ENCODE data around the gene FYCO1.

Gene FYCO1

DNA sequence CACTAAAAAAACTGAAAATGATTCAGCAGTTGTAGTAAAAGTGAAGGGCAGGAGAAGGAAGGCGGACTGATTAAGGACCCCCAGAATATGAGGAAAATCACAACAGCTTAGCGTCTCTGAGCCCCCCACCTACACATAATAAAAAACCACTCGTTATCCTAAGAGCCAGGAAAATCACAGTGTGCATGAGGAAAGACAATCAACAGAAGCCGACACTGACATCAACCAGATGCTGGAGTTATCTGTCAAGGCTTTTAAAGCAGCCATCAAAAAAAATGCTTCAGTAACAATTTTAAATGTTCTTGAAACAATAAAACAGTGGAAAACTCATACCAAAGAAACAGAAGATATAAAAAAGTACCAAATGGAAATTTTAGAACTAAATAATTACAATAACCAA lies 62.0 kb downstream of the FYCO1 start:
- DNase-seq (ENCODE audit: low read depth, low spot score) = no peak
- in situ Hi-C loops (cut with HindIII; ENCODE audit: low sequenced_read_pairs) = no loop called here
- TF ChIP-seq, protein P1, sequence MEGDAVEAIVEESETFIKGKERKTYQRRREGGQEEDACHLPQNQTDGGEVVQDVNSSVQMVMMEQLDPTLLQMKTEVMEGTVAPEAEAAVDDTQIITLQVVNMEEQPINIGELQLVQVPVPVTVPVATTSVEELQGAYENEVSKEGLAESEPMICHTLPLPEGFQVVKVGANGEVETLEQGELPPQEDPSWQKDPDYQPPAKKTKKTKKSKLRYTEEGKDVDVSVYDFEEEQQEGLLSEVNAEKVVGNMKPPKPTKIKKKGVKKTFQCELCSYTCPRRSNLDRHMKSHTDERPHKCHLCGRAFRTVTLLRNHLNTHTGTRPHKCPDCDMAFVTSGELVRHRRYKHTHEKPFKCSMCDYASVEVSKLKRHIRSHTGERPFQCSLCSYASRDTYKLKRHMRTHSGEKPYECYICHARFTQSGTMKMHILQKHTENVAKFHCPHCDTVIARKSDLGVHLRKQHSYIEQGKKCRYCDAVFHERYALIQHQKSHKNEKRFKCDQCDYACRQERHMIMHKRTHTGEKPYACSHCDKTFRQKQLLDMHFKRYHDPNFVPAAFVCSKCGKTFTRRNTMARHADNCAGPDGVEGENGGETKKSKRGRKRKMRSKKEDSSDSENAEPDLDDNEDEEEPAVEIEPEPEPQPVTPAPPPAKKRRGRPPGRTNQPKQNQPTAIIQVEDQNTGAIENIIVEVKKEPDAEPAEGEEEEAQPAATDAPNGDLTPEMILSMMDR (IDR thresholded peaks at IDR 0.05; ENCODE audit: low read depth, low read length) = no peak
- no peak overlapping the region for H3K4me3 ChIP-seq (ENCODE audit: low read depth, low read length)

GRCh38 chr3:45932112-45932511 lies 63.5 kb downstream of the FYCO1 start:
- in situ Hi-C loops (cut with HindIII; ENCODE audit: low sequenced_read_pairs) = no loop called here
- TF ChIP-seq, protein P1 (IDR thresholded peaks at IDR 0.05; ENCODE audit: low read depth, low read length) = no peak
- H3K4me3 ChIP-seq (ENCODE audit: low read depth, low read length) = no peak overlapping the region
- DNase-seq (ENCODE audit: low read depth, low spot score) = no peak

GRCh38 chr3:45931496-45931895 lies 64.1 kb downstream of the FYCO1 start:
- no peak overlapping the region for H3K4me3 ChIP-seq (ENCODE audit: low read depth, low read length)
- DNase-seq (ENCODE audit: low read depth, low spot score) = no peak
- TF ChIP-seq, protein P1 (IDR thresholded peaks at IDR 0.05; ENCODE audit: low read depth, low read length) = no peak
- in situ Hi-C loops (cut with HindIII; ENCODE audit: low sequenced_read_pairs) = no loop called here

- no peak for DNase-seq (ENCODE audit: low read depth, low spot score)
- in situ Hi-C loops (cut with HindIII; ENCODE audit: low sequenced_read_pairs) = no loop called here
- TF ChIP-seq, protein P1 (IDR thresholded peaks at IDR 0.05; ENCODE audit: low read depth, low read length) = peak; percentile 87
- H3K4me3 ChIP-seq (ENCODE audit: low read depth, low read length) = no peak overlapping the region
Observed at GRCh38 chr3:45929042-45929679, 66.5 kb downstream of the FYCO1 start.

- H3K4me3 ChIP-seq (ENCODE audit: low read depth, low read length) = no peak overlapping the region
- peak; percentile 50 for DNase-seq (ENCODE audit: low read depth, low spot score)
- in situ Hi-C loops (cut with HindIII; ENCODE audit: low sequenced_read_pairs) = no loop called here
- TF ChIP-seq, protein P1 (IDR thresholded peaks at IDR 0.05; ENCODE audit: low read depth, low read length) = no peak
Observed at GRCh38 chr3:45927881-45928280, 67.7 kb downstream of the FYCO1 start.

DNA sequence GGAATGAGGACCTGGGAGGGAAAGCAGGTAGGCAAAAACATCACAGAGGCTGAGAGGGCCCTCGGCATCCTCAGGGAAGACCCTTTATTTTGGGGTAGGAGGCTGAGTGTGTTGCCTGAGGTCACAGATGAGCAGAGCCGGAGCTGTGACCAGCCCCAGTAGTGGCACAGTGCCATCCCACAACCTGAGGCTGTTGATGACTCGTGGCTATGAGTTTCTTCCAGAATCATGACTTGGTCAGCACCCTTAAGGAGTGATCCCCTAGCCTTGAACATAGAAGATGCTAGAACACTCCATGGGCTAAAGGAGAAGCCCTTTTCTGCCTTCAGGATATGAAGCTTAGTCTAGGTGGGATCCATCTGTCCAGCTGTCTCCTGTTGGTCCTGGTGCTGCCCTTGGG lies 71.9 kb downstream of the FYCO1 start:
- in situ Hi-C loops (cut with HindIII; ENCODE audit: low sequenced_read_pairs) = no loop called here
- TF ChIP-seq, protein P1 (IDR thresholded peaks at IDR 0.05; ENCODE audit: low read depth, low read length) = no peak
- DNase-seq (ENCODE audit: low read depth, low spot score) = peak; percentile 35
- no peak overlapping the region for H3K4me3 ChIP-seq (ENCODE audit: low read depth, low read length)

Measured in astrocyte of the spinal cord (primary cell).